ENCODE data around the gene ANKRD24. TPM values are rescaled to one million over a fixed set of nuclear protein-coding genes. Genes with fewer than 3 reads are reported as not detected.
"Not testable (repeated sequence)": the region's sequence is repeated elsewhere in the genome, so short reads cannot be mapped to it uniquely, and the experiment has no call there.

Gene ANKRD24
- total RNA-seq = under 1 TPM; 0.60 to 0.72 TPM

GRCh38 chr19:4182084-4182810, at the start of gene ANKRD24, which contains the start of gene SIRT6:
ANKRD24 (plus strand) TSS chr19:4182689; CDS start chr19:4186426, 3,737 bp downstream.
SIRT6 (minus strand) TSS chr19:4182563; CDS start chr19:4182539, 24 bp downstream.
- CTCF ChIA-PET = no interaction called here
- peak within 1 kb of the TSS; percentile 98 for H3K27ac Mint-ChIP-seq
- H3K4me1 Mint-ChIP-seq = peaks cover 42% of the 10 kb centered on the region
- POLR2A ChIA-PET = no interaction called here
- no peaks in the 10 kb centered on the region for H3K9me3 Mint-ChIP-seq
- H3K36me3 Mint-ChIP-seq (ENCODE audit: low read depth) = peaks cover 18% of the 10 kb centered on the region
- peak within 1 kb of the TSS; percentile 98 for H3K4me3 Mint-ChIP-seq
- H3K27me3 Mint-ChIP-seq = no peaks in the 10 kb centered on the region
- peak; percentile 97 for DNase-seq

- Mint-ChIP-seq H3K4me3 (no peak overlapping the region), H3K36me3 (ENCODE audit: low read depth) (no peaks in the 10 kb centered on the region), H3K27ac (no peak overlapping the region), H3K27me3 (peaks cover 6% of the 10 kb centered on the region), H3K4me1 (peaks cover 3% of the 10 kb centered on the region), H3K9me3 (no peaks in the 10 kb centered on the region)
- ChIA-PET POLR2A (no interaction called here), CTCF (interaction anchor here (1.0 kb wide), 1 partner anchor 20 kb away, joined by 4 read pairs; no protein-coding TSS in a partner anchor)
- DNase-seq = no peak
Observed at GRCh38 chr19:4134351-4134750, 48.1 kb upstream of the ANKRD24 start.

GRCh38 chr19:4135386-4135785, 47.1 kb upstream of the ANKRD24 start:
- H3K36me3 Mint-ChIP-seq (ENCODE audit: low read depth); DNase-seq; H3K4me3 Mint-ChIP-seq; POLR2A ChIA-PET; H3K9me3 Mint-ChIP-seq; H3K27me3 Mint-ChIP-seq; H3K27ac Mint-ChIP-seq: not testable (repeated sequence)
- CTCF ChIA-PET = interaction anchor here (0.6 to 1.0 kb wide), 2 partner anchors 19 to 78 kb away, joined by 4 to 5 read pairs; no protein-coding TSS in a partner anchor
- peaks cover 13% of the 10 kb centered on the region for H3K4me1 Mint-ChIP-seq

GRCh38 chr19:4136680-4137088, 45.8 kb upstream of the ANKRD24 start:
- Mint-ChIP-seq H3K4me3 (no peak overlapping the region), H3K4me1 (peaks cover 15% of the 10 kb centered on the region), H3K9me3 (no peaks in the 10 kb centered on the region), H3K36me3 (ENCODE audit: low read depth) (no peaks in the 10 kb centered on the region), H3K27me3 (no peaks in the 10 kb centered on the region), H3K27ac (no peak overlapping the region)
- ChIA-PET POLR2A (no interaction called here), CTCF (no interaction called here)
- DNase-seq = no peak

GRCh38 chr19:4138445-4138844, 44.0 kb upstream of the ANKRD24 start:
- ChIA-PET POLR2A (no interaction called here), CTCF (interaction anchor here (0.8 to 2.9 kb wide), 4 partner anchors 9 to 153 kb away, joined by 4 to 19 read pairs (median 10); partner anchors contain the start of gene EEF2)
- Mint-ChIP-seq H3K4me1 (peaks cover 15% of the 10 kb centered on the region), H3K27ac (no peak overlapping the region), H3K9me3 (no peaks in the 10 kb centered on the region), H3K36me3 (ENCODE audit: low read depth) (no peaks in the 10 kb centered on the region), H3K27me3 (peaks cover under 1% of the 10 kb centered on the region), H3K4me3 (no peak overlapping the region)
- no peak for DNase-seq

GRCh38 chr19:4139614-4140236, 42.8 kb upstream of the ANKRD24 start:
- H3K9me3 Mint-ChIP-seq = no peaks in the 10 kb centered on the region
- peaks cover 15% of the 10 kb centered on the region for H3K4me1 Mint-ChIP-seq
- H3K36me3 Mint-ChIP-seq (ENCODE audit: low read depth) = no peaks in the 10 kb centered on the region
- peak; percentile 91 for DNase-seq
- CTCF ChIA-PET = interaction anchor here (0.6 to 2.9 kb wide), 36 partner anchors 9 to 386 kb away, joined by 3 to 19 read pairs (median 5); partner anchors contain the start of genes CREB3L3, EEF2 and PIAS4
- peaks cover 5% of the 10 kb centered on the region for H3K27me3 Mint-ChIP-seq
- no peak overlapping the region for H3K4me3 Mint-ChIP-seq
- POLR2A ChIA-PET = interaction anchor here (0.6 kb wide), 1 partner anchor 65 kb away, joined by 3 read pairs; no protein-coding TSS in a partner anchor
- H3K27ac Mint-ChIP-seq = no peak overlapping the region

- peak; percentile 35 for DNase-seq
- Mint-ChIP-seq H3K36me3 (ENCODE audit: low read depth) (no peaks in the 10 kb centered on the region), H3K27me3 (peaks cover 5% of the 10 kb centered on the region), H3K9me3 (no peaks in the 10 kb centered on the region), H3K4me3 (no peak overlapping the region), H3K4me1 (peaks cover 15% of the 10 kb centered on the region), H3K27ac (no peak overlapping the region)
- POLR2A ChIA-PET = interaction anchor here (0.6 kb wide), 1 partner anchor 66 kb away, joined by 3 read pairs; no protein-coding TSS in a partner anchor
- CTCF ChIA-PET = interaction anchor here (0.6 to 2.9 kb wide), 40 partner anchors 8 to 449 kb away, joined by 3 to 19 read pairs (median 4); partner anchors contain the start of genes CREB3L3, EEF2 and PIAS4
Observed at GRCh38 chr19:4140237-4140711, 42.2 kb upstream of the ANKRD24 start.

- DNase-seq; H3K4me3 Mint-ChIP-seq; POLR2A ChIA-PET; H3K9me3 Mint-ChIP-seq; H3K36me3 Mint-ChIP-seq (ENCODE audit: low read depth): not testable (repeated sequence)
- Mint-ChIP-seq H3K27me3 (peaks cover 10% of the 10 kb centered on the region), H3K27ac (peak overlapping the region; percentile 13), H3K4me1 (peaks cover 15% of the 10 kb centered on the region)
- CTCF ChIA-PET = interaction anchor here (2.3 kb wide), 1 partner anchor 18 kb away, joined by 5 read pairs; no protein-coding TSS in a partner anchor
Observed at GRCh38 chr19:4142916-4143315, 39.6 kb upstream of the ANKRD24 start.

- DNase-seq = no peak
- Mint-ChIP-seq H3K27me3 (peaks cover 10% of the 10 kb centered on the region), H3K4me3 (no peak overlapping the region), H3K9me3 (no peaks in the 10 kb centered on the region), H3K36me3 (ENCODE audit: low read depth) (no peaks in the 10 kb centered on the region), H3K27ac (no peak overlapping the region), H3K4me1 (peaks cover 8% of the 10 kb centered on the region)
- POLR2A ChIA-PET = no interaction called here
- CTCF ChIA-PET = interaction anchor here (2.3 kb wide), 1 partner anchor 16 kb away, joined by 5 read pairs; no protein-coding TSS in a partner anchor
Observed at GRCh38 chr19:4144666-4145249, 37.7 kb upstream of the ANKRD24 start.

GRCh38 chr19:4149518-4150288, 32.8 kb upstream of the ANKRD24 start:
- Mint-ChIP-seq H3K27ac (no peak overlapping the region), H3K27me3 (peaks cover 5% of the 10 kb centered on the region), H3K36me3 (ENCODE audit: low read depth) (no peaks in the 10 kb centered on the region), H3K4me3 (no peak overlapping the region), H3K9me3 (no peaks in the 10 kb centered on the region), H3K4me1 (peaks cover 8% of the 10 kb centered on the region)
- no peak for DNase-seq
- ChIA-PET POLR2A (no interaction called here), CTCF (no interaction called here)

- Mint-ChIP-seq H3K36me3 (ENCODE audit: low read depth) (no peaks in the 10 kb centered on the region), H3K27ac (no peak overlapping the region), H3K27me3 (peaks cover 2% of the 10 kb centered on the region), H3K4me3 (no peak overlapping the region), H3K4me1 (peaks cover 8% of the 10 kb centered on the region), H3K9me3 (no peaks in the 10 kb centered on the region)
- POLR2A ChIA-PET = no interaction called here
- DNase-seq = no peak
- CTCF ChIA-PET = no interaction called here
Observed at GRCh38 chr19:4151623-4152022, 30.9 kb upstream of the ANKRD24 start.
